Eye (tissue), 1 donor: ENCODE data around the gene ACY1.
"Not testable (repeated sequence)": the region's sequence is repeated elsewhere in the genome, so short reads cannot be mapped to it uniquely, and the experiment has no call there.

Experiments
- DNase-seq: peaks from one replicate; pipeline ENCODE4 v3.0.0-alpha.2; 2015

Gene ACY1

DNA sequence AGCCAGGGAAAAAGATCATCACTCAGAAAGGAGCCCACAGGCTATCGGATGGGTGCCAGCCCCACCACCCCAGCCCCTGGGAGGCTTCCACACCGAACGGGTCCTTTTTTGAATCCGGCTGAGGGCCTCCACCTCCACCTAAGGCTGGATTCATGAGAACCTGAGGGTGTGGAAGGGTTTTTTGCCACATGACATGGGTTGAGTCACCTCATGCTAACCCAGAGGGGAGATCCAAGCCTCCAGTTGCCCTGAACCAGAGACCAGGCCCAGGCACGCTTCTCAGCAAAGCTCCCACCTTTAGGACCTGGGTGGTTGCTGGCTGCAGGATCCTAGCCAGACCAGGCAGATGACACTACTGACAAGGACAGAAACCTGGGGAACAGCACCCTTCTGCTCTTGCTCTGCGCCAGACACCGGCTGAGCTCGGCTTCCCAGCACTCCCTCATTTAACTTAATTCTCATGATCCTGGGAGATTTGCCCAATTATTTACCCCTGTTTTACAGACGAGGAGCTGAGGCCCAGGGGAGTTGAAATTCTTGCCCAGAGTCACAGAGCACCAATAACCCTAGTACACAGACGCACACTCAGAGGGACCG is 47.5 kb downstream of the ACY1 start:
- DNase-seq, result no peak

DNA sequence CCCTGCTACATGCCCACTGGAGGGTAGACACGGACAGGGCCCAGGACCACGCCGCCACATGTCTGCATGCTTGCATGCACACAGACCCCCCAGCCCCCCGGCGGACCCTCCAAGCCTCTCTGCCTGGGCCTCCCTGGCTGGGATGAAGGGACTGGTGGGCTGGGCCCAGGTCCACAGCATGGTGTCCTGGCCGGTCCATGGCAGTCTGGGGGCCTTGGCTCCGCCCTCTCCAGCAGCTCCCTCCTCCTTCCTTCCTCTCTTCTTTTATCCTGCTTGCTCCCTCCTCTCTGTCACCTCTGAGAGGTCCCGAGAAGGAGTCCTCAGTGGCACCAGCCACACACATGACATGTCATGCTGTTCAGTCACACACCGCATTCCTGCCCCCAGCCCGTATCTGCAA is 48.6 kb downstream of the ACY1 start:
- DNase-seq, result no peak

DNA sequence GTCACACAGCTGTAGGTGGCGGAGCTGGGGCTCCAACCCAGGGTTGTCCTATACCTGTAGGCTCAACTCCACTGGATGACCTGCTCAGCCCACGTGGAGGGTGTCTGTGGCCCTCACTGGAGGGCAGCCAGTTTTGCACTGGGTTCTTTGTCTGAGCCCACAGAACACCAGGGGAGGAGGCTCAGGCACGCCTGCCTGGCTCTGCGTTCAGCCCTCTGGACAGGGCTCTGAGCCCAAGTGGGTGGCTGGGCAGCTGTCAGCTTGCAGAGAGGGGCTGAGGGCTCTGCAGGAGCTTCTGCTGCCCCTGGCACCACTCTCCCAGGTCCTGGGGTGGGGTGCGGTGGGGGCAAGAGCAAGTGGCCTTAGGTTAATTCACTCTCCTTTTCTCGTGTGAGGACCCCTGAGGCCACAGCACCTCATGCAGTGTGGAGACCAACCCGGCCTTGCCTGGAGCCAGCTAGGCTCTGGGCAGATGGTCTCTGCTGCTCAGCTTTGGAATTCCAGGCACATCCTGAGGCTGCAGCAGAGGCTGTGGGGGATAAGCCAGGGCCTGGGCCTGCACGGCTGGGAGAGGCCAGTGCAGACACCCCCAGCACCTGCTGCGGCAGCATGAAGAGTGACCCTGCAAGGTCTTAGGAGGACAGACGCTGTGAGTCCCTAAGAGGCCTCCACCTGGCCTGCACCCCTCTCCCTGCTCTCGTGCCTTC is 49.5 kb downstream of the ACY1 start:
- DNase-seq, result no peak

DNA sequence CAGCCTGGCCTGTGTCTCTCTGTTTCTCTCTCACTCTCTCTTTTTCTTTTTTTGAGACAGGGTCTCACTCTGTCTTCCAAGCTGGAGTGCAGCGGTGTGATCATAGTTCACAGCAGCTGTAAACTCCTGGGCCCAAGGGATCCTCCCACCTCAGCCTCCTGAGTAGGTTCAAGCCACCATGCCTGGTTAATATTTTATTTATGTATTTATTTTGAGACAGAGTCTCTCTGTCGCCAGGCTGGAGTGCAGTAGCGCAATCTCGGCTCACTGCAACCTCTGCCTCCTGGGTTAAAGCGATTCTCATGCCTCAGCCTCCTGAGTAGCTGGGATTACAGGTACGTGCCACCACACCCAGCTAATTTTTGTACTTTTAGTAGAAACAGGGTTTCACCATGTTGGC is 50.4 kb downstream of the ACY1 start:
- not testable (repeated sequence) for DNase-seq

DNA sequence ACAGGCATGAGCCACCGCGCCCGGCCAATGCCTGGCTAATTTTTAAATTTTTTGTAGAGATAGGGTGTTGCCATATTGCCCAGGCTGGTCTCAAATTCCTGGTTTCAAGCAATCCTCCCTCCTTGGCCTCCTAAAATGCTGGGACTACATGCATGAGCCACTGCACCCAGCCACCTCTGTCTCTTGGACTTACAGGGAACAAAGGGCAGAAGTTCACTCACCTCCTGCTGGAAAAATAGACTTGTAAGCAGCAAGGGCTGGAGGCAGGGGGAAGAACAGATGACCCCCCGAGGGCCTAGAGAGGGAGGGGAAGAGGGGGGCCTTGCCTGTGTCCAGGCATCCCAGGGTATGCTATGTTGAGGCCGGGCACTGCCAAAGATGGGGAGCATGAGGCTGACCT is 50.9 kb downstream of the ACY1 start:
- DNase-seq, result no peak

DNA sequence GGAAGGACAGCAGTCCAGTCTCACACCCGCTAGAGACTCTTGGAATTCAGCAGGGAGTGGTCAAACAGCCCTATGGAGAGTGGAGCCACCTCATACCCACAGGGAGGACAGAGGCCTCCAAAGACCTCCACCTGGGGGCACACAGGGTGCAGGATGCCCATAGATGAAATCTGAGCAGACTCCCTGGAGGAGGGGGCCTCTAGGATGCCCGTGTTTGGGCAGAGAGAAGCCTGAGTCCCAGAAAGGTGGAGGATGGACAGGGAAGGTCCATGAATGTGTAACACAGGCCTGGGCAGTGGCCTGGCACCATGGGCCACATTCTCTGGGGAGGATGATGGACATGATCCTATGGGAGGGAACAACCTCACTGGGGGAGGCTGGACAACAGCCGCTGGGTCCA is 51.3 kb downstream of the ACY1 start:
- DNase-seq, result no peak

DNA sequence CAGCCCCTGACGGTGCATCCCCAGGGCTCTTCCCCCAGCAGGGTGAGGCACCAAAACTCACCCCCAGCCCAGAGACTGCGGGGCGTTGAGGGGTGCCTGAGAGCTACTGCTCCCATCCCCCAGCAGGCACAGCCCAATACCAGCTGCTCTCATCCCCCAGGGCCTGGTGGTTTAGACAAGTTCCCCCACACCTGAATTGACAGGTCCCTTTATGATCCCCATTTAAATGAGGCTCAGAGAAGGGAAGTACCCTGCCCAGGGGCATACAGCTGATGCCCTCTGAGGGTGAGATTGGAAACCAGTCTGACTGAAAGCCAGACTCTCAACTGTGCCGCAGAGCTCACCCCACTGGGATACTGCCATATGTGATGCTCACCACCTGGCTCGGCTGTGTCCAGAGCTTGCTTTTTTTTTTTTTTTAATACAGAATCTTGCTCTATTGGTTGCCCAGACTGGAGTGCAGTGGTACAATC is 52.9 kb downstream of the ACY1 start:
- DNase-seq, result no peak

DNA sequence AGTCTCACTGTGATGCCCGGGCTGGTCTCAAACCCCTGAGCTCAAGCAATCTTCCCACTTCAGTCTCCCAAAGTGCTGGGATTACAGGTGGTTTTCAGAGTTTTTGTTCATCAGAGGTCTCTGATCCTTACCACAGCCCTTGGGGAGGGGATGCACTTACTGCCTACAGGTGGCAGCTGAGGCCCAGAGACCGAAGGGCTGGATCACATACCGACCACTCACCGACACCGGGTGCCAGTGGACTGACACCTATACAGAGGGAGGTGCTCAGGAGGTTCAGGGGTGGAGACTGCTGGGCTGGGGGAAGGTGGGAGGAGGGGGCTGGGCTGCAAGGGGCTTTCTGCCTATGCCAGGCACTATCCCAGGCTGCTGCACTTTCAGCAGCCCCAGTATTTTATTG is 53.5 kb downstream of the ACY1 start:
- no peak for DNase-seq

DNA sequence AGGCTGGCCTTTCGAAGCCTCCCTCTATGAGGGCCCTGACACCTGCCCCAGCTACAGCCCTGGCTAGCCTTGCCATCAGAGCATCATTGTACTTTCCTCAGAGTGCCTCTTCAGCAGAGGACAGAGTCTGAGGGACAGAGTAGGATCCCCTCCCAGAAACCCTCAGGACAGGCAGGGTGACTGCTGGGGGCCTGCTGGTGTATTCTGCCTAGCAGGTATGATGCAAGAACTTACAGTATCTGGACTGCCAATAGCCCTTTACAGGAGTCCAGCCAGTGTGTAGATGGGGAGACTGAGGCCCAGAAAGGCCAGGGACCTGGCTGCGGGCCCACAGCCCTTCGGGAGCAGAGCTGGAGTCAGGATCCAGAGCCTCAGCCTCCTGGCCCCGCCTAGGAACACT is 54.0 kb downstream of the ACY1 start:
- no peak for DNase-seq

DNA sequence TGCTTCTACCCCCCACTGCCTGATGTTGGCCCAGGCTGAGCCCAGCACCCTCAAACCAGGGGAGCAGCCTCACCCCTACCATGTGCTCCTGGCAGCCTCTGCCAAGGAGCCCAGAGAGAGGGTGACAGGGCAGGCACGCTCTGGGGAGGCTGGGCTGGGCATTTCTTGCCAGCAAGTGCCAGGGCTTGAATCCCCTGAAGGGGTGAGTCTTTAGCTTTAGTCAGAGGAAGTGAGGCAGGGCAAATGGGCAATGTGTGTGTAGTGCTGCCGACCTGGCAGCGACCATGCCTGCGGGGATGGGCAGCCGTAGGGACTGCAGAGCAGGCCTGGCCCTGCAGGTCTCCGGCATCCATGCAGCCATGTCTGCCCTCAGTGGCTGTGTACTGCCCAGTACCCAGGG is 54.9 kb downstream of the ACY1 start:
- no peak for DNase-seq
